HEK293 (cell line): ENCODE data around the gene FIG4.

Source experiments
- CTCF ChIA-PET: fragments of 350-600 bp; formaldehyde crosslinking; extraction: SDS; loops from one replicate; lab custom pipeline; 2021; ENCODE audit warnings: antibody characterized with exemption; lab: Yijun Ruan, JAX
- POLR2A ChIA-PET: fragments of 300-600 bp; formaldehyde crosslinking; extraction: SDS; loops from one replicate; lab custom pipeline; 2020; ENCODE audit warnings: antibody characterized with exemption, inconsistent platforms; lab: Yijun Ruan, JAX
- H3K27ac ChIP-seq: fragments of 200-500 bp; sonication (Bioruptor generic); 2 replicates; pipeline ENCODE4 v1.5.1; 2014; ENCODE audit warnings: low read depth, low read length, control low read depth, inconsistent platforms; ENCODE audit errors: extremely low read depth
- H3K36me3 ChIP-seq, 2 experiments: fragments of 200-500 bp in 1 of 2; sonication (Bioruptor generic) in 1 of 2; 1 replicate in 1 of 2; 2 replicates in 1 of 2; pipeline ENCODE4 v1.5.1; 2014 to 2017; ENCODE audit warnings: inconsistent platforms in 2 of 2, low read length in 2 of 2; ENCODE audit not compliant: control insufficient read depth in 2 of 2, insufficient read depth in 1 of 2
- H3K4me1 ChIP-seq: fragments of 200-500 bp; sonication (Bioruptor generic); 2 replicates; pipeline ENCODE4 v1.5.1; 2014; ENCODE audit warnings: mild to moderate bottlenecking, low read length, inconsistent platforms; ENCODE audit not compliant: control insufficient read depth, insufficient read depth
- H3K4me3 ChIP-seq: 2 replicates; pipeline ENCODE4 v1.5.1; 2011; ENCODE audit warnings: low read depth, mild to moderate bottlenecking, control low read depth, low read length, moderate library complexity
- H3K9me3 ChIP-seq: fragments of 200-500 bp; sonication (Bioruptor generic); 2 replicates; pipeline ENCODE4 v1.5.1; 2014; ENCODE audit warnings: low read depth, low read length, inconsistent platforms; ENCODE audit not compliant: control insufficient read depth, insufficient read depth
- MYNN ChIP-seq: fragments of 450-650 bp; formaldehyde crosslinking; IDR thresholded peaks from 2 replicates; pipeline ENCODE4 v1.5.1; 2016; ENCODE audit warnings: missing biosample characterization, missing genetic modification characterization, borderline replicate concordance
- PRDM2 ChIP-seq: fragments of 450-650 bp; formaldehyde crosslinking; IDR thresholded peaks from 2 replicates; pipeline ENCODE4 v1.5.1; 2016; ENCODE audit warnings: missing biosample characterization, missing genetic modification characterization, borderline replicate concordance
- ZBTB20 ChIP-seq: fragments of 450-650 bp; formaldehyde crosslinking; IDR thresholded peaks from 2 replicates; pipeline ENCODE4 v1.5.1; 2016; ENCODE audit warnings: missing biosample characterization, missing genetic modification characterization
- ZFP37 ChIP-seq: fragments of 450-650 bp; formaldehyde crosslinking; IDR thresholded peaks from 2 replicates; pipeline ENCODE4 v1.5.1; 2016; ENCODE audit warnings: missing biosample characterization, missing genetic modification characterization
- ZNF132 ChIP-seq: fragments of 450-650 bp; formaldehyde crosslinking; IDR thresholded peaks from 2 replicates; pipeline ENCODE4 v1.5.1; 2017; ENCODE audit warnings: missing biosample characterization, missing genetic modification characterization, borderline replicate concordance
- ZNF140 ChIP-seq: fragments of 450-650 bp; formaldehyde crosslinking; IDR thresholded peaks from 2 replicates; pipeline ENCODE4 v1.5.1; 2016; ENCODE audit warnings: missing biosample characterization, missing genetic modification characterization
- ZNF155 ChIP-seq: fragments of 450-650 bp; formaldehyde crosslinking; IDR thresholded peaks from 2 replicates; pipeline ENCODE4 v1.5.1; 2016; ENCODE audit warnings: missing biosample characterization, missing genetic modification characterization
- ZNF175 ChIP-seq: fragments of 450-650 bp; formaldehyde crosslinking; IDR thresholded peaks from 2 replicates; pipeline ENCODE4 v1.5.1; 2016; ENCODE audit warnings: missing biosample characterization, missing genetic modification characterization
- ZNF202 ChIP-seq: fragments of 450-650 bp; formaldehyde crosslinking; IDR thresholded peaks from 2 replicates; pipeline ENCODE4 v1.5.1; 2016; ENCODE audit warnings: missing biosample characterization, missing genetic modification characterization, borderline replicate concordance
- ZNF239 ChIP-seq: fragments of 450-650 bp; formaldehyde crosslinking; IDR thresholded peaks from 2 replicates; pipeline ENCODE4 v1.5.1; 2016; ENCODE audit warnings: missing biosample characterization, missing genetic modification characterization
- ZNF335 ChIP-seq: fragments of 450-650 bp; formaldehyde crosslinking; conservative IDR thresholded peaks from 2 replicates; pipeline ENCODE4 v1.5.1; 2016; ENCODE audit warnings: missing biosample characterization, missing genetic modification characterization
- ZNF416 ChIP-seq: fragments of 450-650 bp; formaldehyde crosslinking; IDR thresholded peaks from 2 replicates; pipeline ENCODE4 v1.5.1; 2016; ENCODE audit warnings: missing biosample characterization, missing genetic modification characterization
- ZNF521 ChIP-seq: fragments of 450-650 bp; formaldehyde crosslinking; IDR thresholded peaks from 2 replicates; pipeline ENCODE4 v1.5.1; 2017; ENCODE audit warnings: missing biosample characterization, mild to moderate bottlenecking, missing genetic modification characterization
- ZNF596 ChIP-seq: fragments of 450-650 bp; IDR thresholded peaks from 2 replicates; pipeline ENCODE4 v1.5.0; 2018; ENCODE audit warnings: missing biosample characterization, mild to moderate bottlenecking, missing genetic modification characterization, moderate library complexity
- ZNF621 ChIP-seq: fragments of 450-650 bp; formaldehyde crosslinking; IDR thresholded peaks from 2 replicates; pipeline ENCODE4 v1.5.1; 2017; ENCODE audit warnings: missing biosample characterization, missing genetic modification characterization
- ZNF837 ChIP-seq: fragments of 450-650 bp; formaldehyde crosslinking; IDR thresholded peaks from 2 replicates; pipeline ENCODE4 v1.5.1; 2016; ENCODE audit warnings: missing biosample characterization, missing genetic modification characterization
- TF ChIP-seq, protein P1 (sequence below): fragments of 450-650 bp; formaldehyde crosslinking; IDR thresholded peaks from 2 replicates; pipeline ENCODE4 v1.5.1; 2016; ENCODE audit warnings: missing biosample characterization, missing genetic modification characterization
- TF ChIP-seq, protein P2 (sequence below): fragments of 450-650 bp; formaldehyde crosslinking; IDR thresholded peaks from 2 replicates; pipeline ENCODE4 v1.5.1; 2016; ENCODE audit warnings: missing biosample characterization, missing genetic modification characterization
- TF ChIP-seq, protein P3 (sequence below): fragments of 450-650 bp; formaldehyde crosslinking; IDR thresholded peaks from 2 replicates; pipeline ENCODE4 v1.5.1; 2016; ENCODE audit warnings: missing biosample characterization, missing genetic modification characterization
- TF ChIP-seq, protein P4 (sequence below): fragments of 450-650 bp; formaldehyde crosslinking; IDR thresholded peaks from 2 replicates; pipeline ENCODE4 v1.5.1; 2016; ENCODE audit warnings: missing biosample characterization, missing genetic modification characterization

The FIG4 gene

GRCh38 chr6:109799664-109800063 is 108.6 kb downstream of the FIG4 start (continued):
- no peak for TF ChIP-seq ZNF596 (tag by site-specific recombination)
- no peak for TF ChIP-seq ZNF335 (tag by site-specific recombination)
- no peak for TF ChIP-seq ZNF837
- TF ChIP-seq ZNF521 (tag by site-specific recombination) = no peak

DNA sequence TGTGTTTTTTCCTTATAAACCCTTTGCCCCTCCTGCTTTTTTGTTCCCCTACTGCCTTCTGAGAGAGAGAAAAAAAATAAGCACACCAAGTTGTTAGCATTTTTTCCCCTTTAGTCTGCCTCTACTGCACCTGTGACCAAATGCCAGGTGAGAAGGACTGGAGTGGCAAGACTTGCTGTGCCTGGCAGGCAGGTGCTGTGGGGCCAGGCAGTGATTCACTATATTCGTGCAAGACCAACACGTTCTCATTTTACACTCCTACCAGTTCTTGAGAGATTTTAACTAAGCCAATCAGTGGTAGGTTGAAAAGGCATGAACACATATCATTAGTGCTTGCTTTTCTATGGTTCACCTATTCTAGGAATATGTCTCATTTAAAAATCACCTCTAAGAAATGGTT is 109.7 kb downstream of the FIG4 start:
- Histone ChIP-seq H3K27ac (no peak overlapping the region), H3K4me3 (no peak overlapping the region), H3K36me3 (peaks cover 0 to 18% of the 10 kb centered on the region in 2 experiments; a peak in 1 of 3 replicates), H3K9me3 (no peaks in the 10 kb centered on the region), H3K4me1 (peaks cover 3% of the 10 kb centered on the region; the same call in 1 of the 2 replicates)
- POLR2A ChIA-PET = no interaction called here
- no peak for TF ChIP-seq MYNN
- TF ChIP-seq ZNF140 (tag by site-specific recombination) = no peak
- no peak for TF ChIP-seq ZFP37 (tag by site-specific recombination)
- TF ChIP-seq, protein P1, sequence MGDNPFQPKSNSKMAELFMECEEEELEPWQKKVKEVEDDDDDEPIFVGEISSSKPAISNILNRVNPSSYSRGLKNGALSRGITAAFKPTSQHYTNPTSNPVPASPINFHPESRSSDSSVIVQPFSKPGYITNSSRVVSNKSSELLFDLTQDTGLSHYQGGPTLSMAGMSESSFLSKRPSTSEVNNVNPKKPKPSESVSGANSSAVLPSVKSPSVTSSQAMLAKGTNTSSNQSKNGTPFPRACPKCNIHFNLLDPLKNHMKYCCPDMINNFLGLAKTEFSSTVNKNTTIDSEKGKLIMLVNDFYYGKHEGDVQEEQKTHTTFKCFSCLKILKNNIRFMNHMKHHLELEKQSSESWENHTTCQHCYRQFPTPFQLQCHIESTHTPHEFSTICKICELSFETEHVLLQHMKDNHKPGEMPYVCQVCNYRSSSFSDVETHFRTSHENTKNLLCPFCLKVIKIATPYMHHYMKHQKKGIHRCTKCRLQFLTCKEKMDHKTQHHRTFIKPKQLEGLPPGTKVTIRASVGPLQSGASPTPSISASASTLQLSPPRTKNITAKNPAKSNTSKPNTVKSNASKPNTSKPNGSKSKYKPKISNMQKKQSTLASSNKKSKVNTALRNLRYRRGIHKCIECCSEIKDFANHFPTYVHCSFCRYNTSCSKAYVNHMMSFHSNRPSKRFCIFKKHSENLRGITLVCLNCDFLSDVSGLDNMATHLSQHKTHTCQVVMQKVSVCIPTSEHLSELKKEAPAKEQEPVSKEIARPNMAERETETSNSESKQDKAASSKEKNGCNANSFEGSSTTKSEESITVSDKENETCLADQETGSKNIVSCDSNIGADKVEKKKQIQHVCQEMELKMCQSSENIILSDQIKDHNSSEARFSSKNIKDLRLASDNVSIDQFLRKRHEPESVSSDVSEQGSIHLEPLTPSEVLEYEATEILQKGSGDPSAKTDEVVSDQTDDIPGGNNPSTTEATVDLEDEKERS (tag by site-specific recombination) = no peak
- TF ChIP-seq ZNF155 = no peak
- no peak for TF ChIP-seq ZNF416 (tag by site-specific recombination)
- TF ChIP-seq, protein P2, sequence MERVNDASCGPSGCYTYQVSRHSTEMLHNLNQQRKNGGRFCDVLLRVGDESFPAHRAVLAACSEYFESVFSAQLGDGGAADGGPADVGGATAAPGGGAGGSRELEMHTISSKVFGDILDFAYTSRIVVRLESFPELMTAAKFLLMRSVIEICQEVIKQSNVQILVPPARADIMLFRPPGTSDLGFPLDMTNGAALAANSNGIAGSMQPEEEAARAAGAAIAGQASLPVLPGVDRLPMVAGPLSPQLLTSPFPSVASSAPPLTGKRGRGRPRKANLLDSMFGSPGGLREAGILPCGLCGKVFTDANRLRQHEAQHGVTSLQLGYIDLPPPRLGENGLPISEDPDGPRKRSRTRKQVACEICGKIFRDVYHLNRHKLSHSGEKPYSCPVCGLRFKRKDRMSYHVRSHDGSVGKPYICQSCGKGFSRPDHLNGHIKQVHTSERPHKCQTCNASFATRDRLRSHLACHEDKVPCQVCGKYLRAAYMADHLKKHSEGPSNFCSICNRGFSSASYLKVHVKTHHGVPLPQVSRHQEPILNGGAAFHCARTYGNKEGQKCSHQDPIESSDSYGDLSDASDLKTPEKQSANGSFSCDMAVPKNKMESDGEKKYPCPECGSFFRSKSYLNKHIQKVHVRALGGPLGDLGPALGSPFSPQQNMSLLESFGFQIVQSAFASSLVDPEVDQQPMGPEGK (tag by site-specific recombination) = no peak
- CTCF ChIA-PET = no interaction called here

DNA sequence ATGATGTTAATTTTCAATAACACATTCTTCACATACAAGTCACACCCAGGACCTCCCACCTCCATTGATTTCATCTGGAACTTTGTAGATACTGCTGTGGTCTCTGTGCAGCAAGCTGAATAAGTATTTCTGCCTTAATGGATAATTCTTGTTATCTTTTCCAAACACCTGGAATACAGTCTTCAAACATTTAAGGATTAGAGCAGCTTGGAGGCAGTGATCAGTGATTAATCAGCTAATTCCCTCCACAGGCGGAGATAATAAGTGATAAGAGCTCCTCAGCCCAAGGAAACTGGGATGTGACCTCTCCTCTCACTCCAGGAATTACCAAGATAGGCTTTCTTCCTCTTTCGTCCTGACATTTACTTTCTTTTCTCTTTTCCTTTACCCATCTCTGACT is 110.7 kb downstream of the FIG4 start:
- Histone ChIP-seq H3K9me3 (no peaks in the 10 kb centered on the region), H3K4me3 (no peak overlapping the region), H3K36me3 (peaks cover 0 to 13% of the 10 kb centered on the region in 2 experiments; a peak in 1 of 3 replicates), H3K27ac (no peak overlapping the region), H3K4me1 (peaks cover 3% of the 10 kb centered on the region; the same call in 1 of the 2 replicates)
- ChIA-PET POLR2A (no interaction called here), CTCF (interaction anchor here (2.1 kb wide), 1 partner anchor 96 kb away, joined by 4 read pairs; no protein-coding TSS in a partner anchor)
- TF ChIP-seq, protein P3, sequence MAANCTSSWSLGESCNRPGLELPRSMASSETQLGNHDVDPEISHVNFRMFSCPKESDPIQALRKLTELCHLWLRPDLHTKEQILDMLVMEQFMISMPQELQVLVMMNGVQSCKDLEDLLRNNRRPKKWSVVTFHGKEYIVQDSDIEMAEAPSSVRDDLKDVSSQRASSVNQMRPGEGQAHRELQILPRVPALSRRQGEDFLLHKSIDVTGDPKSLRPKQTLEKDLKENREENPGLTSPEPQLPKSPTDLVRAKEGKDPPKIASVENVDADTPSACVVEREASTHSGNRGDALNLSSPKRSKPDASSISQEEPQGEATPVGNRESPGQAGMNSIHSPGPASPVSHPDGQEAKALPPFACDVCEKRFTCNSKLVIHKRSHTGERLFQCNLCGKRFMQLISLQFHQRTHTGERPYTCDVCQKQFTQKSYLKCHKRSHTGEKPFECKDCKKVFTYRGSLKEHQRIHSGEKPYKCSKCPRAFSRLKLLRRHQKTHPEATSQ (tag by site-specific recombination) = no peak
- TF ChIP-seq ZBTB20 (tag by site-specific recombination) (no peak), ZNF239 (no peak), ZNF202 (tag by site-specific recombination) (no peak), ZNF132 (no peak), ZNF621 (tag by site-specific recombination) (no peak), PRDM2 (no peak), ZNF175 (no peak)
- TF ChIP-seq, protein P4, sequence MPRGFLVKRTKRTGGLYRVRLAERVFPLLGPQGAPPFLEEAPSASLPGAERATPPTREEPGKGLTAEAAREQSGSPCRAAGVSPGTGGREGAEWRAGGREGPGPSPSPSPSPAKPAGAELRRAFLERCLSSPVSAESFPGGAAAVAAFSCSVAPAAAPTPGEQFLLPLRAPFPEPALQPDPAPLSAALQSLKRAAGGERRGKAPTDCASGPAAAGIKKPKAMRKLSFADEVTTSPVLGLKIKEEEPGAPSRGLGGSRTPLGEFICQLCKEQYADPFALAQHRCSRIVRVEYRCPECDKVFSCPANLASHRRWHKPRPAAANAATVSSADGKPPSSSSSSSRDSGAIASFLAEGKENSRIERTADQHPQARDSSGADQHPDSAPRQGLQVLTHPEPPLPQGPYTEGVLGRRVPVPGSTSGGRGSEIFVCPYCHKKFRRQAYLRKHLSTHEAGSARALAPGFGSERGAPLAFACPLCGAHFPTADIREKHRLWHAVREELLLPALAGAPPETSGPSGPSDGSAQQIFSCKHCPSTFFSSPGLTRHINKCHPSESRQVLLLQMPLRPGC (tag by site-specific recombination) = no peak
